ENCODE data around the gene TMEM220.

- TF ChIP-seq POLR2A (IDR thresholded peaks at IDR 0.05), result no peak
- no peak for TF ChIP-seq CTCF (IDR thresholded peaks at IDR 0.05)
These were observed 7.9 kb upstream of the TMEM220 start for GRCh38 chr17:10737736-10738135.
